GM10266 (cell line): ENCODE results near the gene RCOR1.

Source experiments
- DNase-seq: peaks from one replicate; pipeline ENCODE4 v3.0.0; 2012; ENCODE audit errors: extremely low spot score
- TF ChIP-seq, protein P1 (sequence below): IDR thresholded peaks from 2 replicates; pipeline ENCODE4 v1.5.1; 2012; ENCODE audit warnings: mild to moderate bottlenecking, low read depth; ENCODE audit not compliant: control insufficient read depth, insufficient read depth; ENCODE audit errors: missing control alignments

The RCOR1 gene

DNA sequence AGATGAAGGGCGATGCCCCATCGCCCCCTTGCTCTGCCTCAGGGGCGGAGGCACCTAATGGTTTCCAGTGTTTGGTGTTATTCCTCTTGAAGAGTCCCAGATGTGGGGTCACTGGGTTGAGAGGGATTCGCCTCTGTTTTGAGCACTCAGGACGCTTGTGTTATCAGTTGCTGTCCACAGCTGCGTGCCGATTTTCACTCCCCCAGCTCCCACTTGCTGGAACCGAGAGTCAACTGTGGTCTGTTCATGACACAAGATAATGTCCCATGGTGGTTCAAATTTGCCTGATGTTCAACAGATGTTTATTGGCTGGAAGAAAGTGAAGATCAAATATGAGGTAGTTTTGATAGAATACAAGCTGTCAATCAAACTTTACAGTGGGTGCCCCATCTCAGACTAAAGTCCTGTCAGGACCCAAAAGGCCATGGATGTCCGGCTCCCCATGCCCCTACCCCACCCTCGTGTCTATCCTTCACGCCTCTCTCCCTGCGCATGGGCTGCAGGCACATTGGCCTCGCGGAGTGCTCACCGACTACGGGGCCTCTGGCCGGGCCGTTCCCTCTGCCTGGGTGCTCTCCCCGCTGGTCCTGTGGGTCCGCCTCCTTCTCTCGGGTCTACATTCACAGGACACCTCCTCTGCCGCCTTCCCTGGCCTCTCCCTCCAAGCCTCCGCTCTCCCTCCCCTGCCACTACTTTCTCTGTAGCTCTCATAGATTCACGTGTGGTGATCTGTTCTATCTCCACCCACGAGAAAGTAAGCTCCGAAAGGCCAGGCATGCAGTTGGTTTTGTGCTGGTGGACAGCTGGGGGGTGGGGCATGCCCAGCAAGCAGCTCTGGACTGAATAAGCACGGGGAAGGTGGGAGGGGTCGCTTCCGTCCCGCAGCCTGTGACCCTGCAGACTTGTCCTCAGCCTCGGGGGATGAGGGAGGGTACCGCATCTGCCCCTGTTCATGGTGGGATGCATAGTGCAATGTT is 178.0 kb downstream of the RCOR1 start:
- no peak for DNase-seq
- TF ChIP-seq, protein P1, sequence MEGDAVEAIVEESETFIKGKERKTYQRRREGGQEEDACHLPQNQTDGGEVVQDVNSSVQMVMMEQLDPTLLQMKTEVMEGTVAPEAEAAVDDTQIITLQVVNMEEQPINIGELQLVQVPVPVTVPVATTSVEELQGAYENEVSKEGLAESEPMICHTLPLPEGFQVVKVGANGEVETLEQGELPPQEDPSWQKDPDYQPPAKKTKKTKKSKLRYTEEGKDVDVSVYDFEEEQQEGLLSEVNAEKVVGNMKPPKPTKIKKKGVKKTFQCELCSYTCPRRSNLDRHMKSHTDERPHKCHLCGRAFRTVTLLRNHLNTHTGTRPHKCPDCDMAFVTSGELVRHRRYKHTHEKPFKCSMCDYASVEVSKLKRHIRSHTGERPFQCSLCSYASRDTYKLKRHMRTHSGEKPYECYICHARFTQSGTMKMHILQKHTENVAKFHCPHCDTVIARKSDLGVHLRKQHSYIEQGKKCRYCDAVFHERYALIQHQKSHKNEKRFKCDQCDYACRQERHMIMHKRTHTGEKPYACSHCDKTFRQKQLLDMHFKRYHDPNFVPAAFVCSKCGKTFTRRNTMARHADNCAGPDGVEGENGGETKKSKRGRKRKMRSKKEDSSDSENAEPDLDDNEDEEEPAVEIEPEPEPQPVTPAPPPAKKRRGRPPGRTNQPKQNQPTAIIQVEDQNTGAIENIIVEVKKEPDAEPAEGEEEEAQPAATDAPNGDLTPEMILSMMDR = no peak

DNA sequence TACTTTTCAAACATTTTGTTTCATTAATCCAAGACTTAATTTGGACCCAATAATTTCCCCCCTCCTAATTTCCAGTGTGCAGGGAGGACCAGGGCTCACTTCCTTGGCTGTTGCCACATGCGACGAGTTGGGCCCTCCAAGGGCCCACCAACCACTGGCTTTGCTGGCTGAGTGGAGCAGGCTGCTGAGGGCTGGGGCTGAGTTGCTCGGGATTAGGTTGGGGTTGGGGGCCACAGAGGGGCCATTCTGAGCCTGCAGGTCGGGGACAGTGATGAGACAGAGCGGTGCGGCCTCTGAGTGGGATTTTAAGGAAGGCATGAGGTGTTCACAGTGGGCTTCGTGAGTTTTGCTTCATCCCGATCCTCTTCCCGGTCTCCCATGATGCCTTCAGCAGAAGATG is 178.7 kb downstream of the RCOR1 start:
- DNase-seq = no peak
- TF ChIP-seq, protein P1 = no peak

DNA sequence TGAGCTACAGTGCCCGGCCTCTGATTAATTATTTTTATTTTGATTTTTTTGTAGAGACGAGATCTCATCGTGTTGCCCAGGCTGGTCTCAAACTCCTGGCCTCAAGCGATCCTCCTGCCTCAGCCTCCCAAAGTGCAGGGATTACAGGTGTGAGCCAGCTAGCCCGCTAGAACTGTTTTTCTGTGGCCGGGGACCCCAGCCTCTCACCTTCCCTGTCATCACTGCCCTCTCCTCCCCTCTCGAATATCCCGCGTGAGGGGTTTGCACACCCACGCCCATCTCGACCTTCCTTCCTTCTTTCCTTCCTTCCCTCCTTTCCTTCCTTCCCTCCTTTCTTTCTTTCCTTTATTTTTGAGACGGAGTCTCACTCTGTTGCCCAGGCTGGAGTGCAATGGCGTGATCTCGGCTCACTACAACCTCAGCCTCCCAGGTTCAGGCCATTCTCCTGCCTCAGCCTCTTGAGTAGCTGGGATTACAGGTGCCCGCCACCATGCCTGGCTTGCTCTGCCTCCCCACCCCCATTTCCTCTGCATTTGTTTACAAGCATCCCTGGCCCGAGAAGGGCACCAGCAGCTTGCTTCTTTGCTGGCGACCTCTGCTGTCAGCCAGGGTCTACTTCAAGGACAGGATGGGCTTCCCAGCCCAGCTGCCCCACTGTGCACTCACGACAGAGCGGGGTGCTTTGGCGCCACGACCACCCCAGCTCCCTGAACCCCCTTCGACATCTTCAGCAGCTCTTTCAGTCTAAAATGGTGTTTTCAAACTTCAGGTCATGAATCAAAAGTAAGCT is 180.5 kb downstream of the RCOR1 start:
- DNase-seq = no peak
- TF ChIP-seq, protein P1 = peak; percentile 64

DNA sequence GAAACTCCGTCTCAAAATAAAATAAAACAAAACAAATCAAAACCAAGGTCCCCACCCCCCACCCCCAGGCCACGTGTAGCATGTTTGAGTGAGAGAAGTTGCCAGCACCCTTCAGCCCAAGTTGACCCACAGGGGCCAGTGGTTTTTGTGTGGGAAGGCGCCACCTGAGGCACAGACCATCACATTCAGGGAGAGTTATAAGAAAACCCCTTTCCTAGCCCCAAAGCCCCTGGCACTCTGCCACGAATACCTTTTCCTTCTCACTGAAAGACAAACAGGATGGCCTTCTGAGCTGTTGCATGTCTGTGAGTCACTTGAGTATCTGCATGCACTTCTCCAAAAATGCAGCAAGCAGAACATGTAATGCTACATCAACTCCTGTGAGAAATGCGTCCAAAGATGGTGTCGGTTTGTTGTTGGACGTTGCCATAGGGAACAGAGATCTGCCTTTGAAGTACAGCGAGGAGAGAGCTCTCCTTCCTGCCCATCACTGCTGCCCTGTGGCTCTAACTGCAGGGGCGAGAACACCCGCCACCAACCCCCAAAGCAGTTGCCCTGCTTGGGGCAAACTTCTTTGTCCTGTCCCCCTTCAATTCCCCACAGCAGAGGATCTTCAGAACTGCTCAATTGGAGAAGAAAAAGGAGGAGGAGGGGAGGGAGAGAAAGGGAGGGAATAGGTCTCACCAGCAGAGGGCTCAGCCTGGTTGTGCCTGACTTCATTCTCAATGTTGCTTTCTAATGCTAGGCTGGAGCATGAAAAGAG is 182.1 kb downstream of the RCOR1 start:
- peak; percentile 84 for DNase-seq
- TF ChIP-seq, protein P1 = peak; percentile 76

DNA sequence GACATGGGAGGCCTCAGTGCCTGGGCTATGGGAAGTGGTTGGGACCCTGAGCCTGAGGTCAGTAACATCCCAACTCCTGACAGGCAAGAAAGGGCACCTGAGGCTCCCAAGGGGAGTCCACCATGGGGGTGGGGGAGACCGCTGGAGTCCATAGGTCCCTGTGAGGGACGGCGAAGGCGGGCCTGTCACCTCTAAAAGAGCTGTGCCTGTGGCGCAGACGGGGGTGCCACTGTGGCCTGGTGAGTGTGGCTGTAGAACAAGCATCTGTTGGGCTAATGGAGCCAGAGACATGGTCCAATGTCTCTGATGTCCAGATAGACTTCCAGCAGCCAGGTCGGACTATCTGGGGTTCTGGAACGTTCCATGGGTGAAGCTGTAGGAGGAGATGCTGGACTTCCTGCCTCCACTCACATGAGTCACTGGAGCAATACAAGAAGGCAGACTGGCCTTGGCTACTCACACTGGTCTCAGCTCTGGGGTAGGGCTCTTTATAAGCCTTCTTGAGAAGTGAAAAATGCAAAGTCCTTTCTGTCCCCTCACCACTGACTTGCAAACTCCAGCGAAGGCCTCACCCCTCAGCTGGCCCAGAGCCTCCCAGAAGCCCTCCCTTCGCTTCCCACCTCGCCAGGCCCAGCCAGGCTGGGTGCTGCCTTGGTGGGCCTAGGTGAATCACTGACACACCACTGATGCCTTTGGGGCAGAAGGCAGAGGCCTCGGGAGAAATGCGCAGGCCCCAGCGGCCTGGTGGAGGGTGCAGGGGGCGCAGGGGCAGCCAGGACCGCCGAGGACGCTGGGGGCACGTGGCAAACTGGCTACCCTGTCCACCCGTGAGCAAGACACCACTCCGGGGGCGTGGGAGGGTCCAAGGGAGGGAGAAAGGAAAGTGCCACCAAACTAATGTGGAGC is 183.7 kb downstream of the RCOR1 start:
- TF ChIP-seq, protein P1 = no peak
- DNase-seq = peak; percentile 64
